IMR-90 (cell line): ENCODE results near the gene RFX2. TPM values are rescaled to one million over a fixed set of nuclear protein-coding genes. Genes with fewer than 3 reads are reported as not detected.

Source experiments
- ATAC-seq: fragments of 200-7000 bp; cut with Tn5 transposase; 2 replicates; pipeline ENCODE4 v1.9.1; 2020; ENCODE audit warnings: low read depth, mild to moderate bottlenecking, moderate library complexity
- BruUV-seq: library from RNA; stranded (reverse); fragments of 400-500 nt; replicated peaks from 2 replicates; lab custom pipeline; 2021; lab: Mats Ljungman, UMichigan
- CTCF ChIA-PET: fragments of 300-600 bp; formaldehyde crosslinking; extraction: SDS; loops from one replicate; lab custom pipeline; 2021; ENCODE audit warnings: antibody characterized with exemption; lab: Yijun Ruan, JAX
- POLR2A ChIA-PET: fragments of 300-600 bp; sonication (Branson Sonifier 250); formaldehyde crosslinking; loops from one replicate; lab custom pipeline; 2022; ENCODE audit warnings: antibody characterized with exemption; ENCODE audit not compliant: unreplicated experiment; lab: Charles Lee
- DNase-seq: peaks from one replicate; pipeline ENCODE4 v3.0.0; 2013
- H2AFZ ChIP-seq: replicated peaks from 2 replicates; pipeline ENCODE3; 2013; ENCODE audit warnings: low read length, mild to moderate bottlenecking; ENCODE audit not compliant: poor library complexity
- H2AK5ac ChIP-seq: 2 replicates; pipeline ENCODE4 v1.6.1; 2013; ENCODE audit warnings: low read depth, low read length, inconsistent platforms
- H2AK9ac ChIP-seq: replicated peaks from 2 replicates; pipeline ENCODE3; 2013; ENCODE audit warnings: mild to moderate bottlenecking, low read depth, low read length, moderate library complexity; ENCODE audit not compliant: poor library complexity
- H2BK120ac ChIP-seq: 2 replicates; pipeline ENCODE4 v1.6.1; 2013; ENCODE audit warnings: low read depth, low read length, inconsistent platforms
- H2BK15ac ChIP-seq: 3 replicates; pipeline ENCODE4 v1.6.1; 2013; ENCODE audit warnings: low read depth, low read length, inconsistent platforms
- H2BK20ac ChIP-seq: 2 replicates; pipeline ENCODE4 v1.6.1; 2013; ENCODE audit warnings: low read depth, mild to moderate bottlenecking, inconsistent platforms, low read length, moderate library complexity
- H2BK5ac ChIP-seq: 2 replicates; pipeline ENCODE4 v1.6.1; 2013; ENCODE audit warnings: mild to moderate bottlenecking, low read depth, low read length, inconsistent platforms; ENCODE audit not compliant: poor library complexity, severe bottlenecking
- H3K14ac ChIP-seq: replicated peaks from 2 replicates; pipeline ENCODE4 v1.6.1; 2013; ENCODE audit warnings: low read depth, low read length, inconsistent platforms
- H3K18ac ChIP-seq: 2 replicates; pipeline ENCODE4 v1.6.1; 2013; ENCODE audit warnings: low read depth, low read length, control low read depth
- H3K23ac ChIP-seq: 2 replicates; pipeline ENCODE4 v1.6.1; 2013; ENCODE audit warnings: low read depth, low read length, inconsistent platforms
- H3K27ac ChIP-seq: 2 replicates; pipeline ENCODE4 v1.5.1; 2013; ENCODE audit warnings: mild to moderate bottlenecking, control low read depth, low read length; ENCODE audit not compliant: insufficient read depth
- H3K27me3 ChIP-seq: 2 replicates; pipeline ENCODE4 v1.6.1; 2013; ENCODE audit warnings: low read length; ENCODE audit not compliant: control insufficient read depth, insufficient read depth
- H3K36me3 ChIP-seq: 2 replicates; pipeline ENCODE4 v1.6.1; 2013; ENCODE audit warnings: low read length, mixed read lengths; ENCODE audit not compliant: control insufficient read depth, insufficient read depth
- H3K4ac ChIP-seq: 2 replicates; pipeline ENCODE4 v1.6.1; 2013; ENCODE audit warnings: low read depth, low read length, inconsistent platforms
- H3K4me1 ChIP-seq: 2 replicates; pipeline ENCODE4 v1.6.1; 2013; ENCODE audit warnings: low read length, mixed read lengths; ENCODE audit not compliant: control insufficient read depth, insufficient read depth
- H3K4me2 ChIP-seq: 2 replicates; pipeline ENCODE4 v1.6.1; 2013; ENCODE audit warnings: low read depth, mild to moderate bottlenecking, control low read depth, low read length, moderate library complexity
- H3K4me3 ChIP-seq: 2 replicates; pipeline ENCODE4 v1.5.1; 2013; ENCODE audit warnings: low read depth, mild to moderate bottlenecking, control low read depth, low read length, moderate library complexity; ENCODE audit not compliant: insufficient read depth
- H3K56ac ChIP-seq: 2 replicates; pipeline ENCODE4 v1.6.1; 2013; ENCODE audit warnings: low read length, inconsistent platforms; ENCODE audit not compliant: insufficient read depth; ENCODE audit errors: extremely low read depth
- H3K79me1 ChIP-seq, 2 experiments: 2 replicates each; pipeline ENCODE4 v1.6.1; 2013; ENCODE audit warnings: low read length in 2 of 2, inconsistent platforms in 1 of 2, low read depth in 1 of 2
- H3K9ac ChIP-seq: 2 replicates; pipeline ENCODE4 v1.6.1; 2013; ENCODE audit warnings: low read depth, low read length, control low read depth
- H3K9me1 ChIP-seq: 2 replicates; pipeline ENCODE4 v1.6.1; 2013; ENCODE audit warnings: low read length, inconsistent platforms; ENCODE audit not compliant: insufficient read depth
- H3K9me3 ChIP-seq: 2 replicates; pipeline ENCODE4 v1.6.1; 2013; ENCODE audit warnings: low read length; ENCODE audit not compliant: control insufficient read depth, insufficient read depth
- H4K20me1 ChIP-seq: 2 replicates; pipeline ENCODE4 v1.6.1; 2013; ENCODE audit warnings: low read length, inconsistent platforms; ENCODE audit not compliant: insufficient read depth
- H4K5ac ChIP-seq: 2 replicates; pipeline ENCODE4 v1.6.1; 2013; ENCODE audit warnings: mild to moderate bottlenecking, low read depth, low read length, control low read depth
- H4K8ac ChIP-seq, 2 experiments: 2 replicates each; pipeline ENCODE4 v1.6.1; 2013; ENCODE audit warnings: low read depth in 2 of 2, low read length in 2 of 2, control low read depth in 1 of 2, inconsistent platforms in 1 of 2
- H4K91ac ChIP-seq: 2 replicates; pipeline ENCODE4 v1.6.1; 2013; ENCODE audit warnings: low read depth, low read length, inconsistent platforms; ENCODE audit not compliant: insufficient read depth
- USF2 ChIP-seq: fragments of 150-350 bp; IDR thresholded peaks from 2 replicates; pipeline ENCODE4 v1.6.1; 2017; ENCODE audit warnings: mild to moderate bottlenecking, antibody characterized with exemption, low read length, low read depth
- dilution Hi-C: fragments of 300-500 bp; cut with HindIII; formaldehyde crosslinking; loops from one replicate; pipeline ENCODE4 v1.14.3; 2018; ENCODE audit warnings: low sequenced_read_pairs; ENCODE audit not compliant: unreplicated experiment
- in situ Hi-C: fragments of 300-500 bp; cut with MboI; formaldehyde crosslinking; loops from 3 replicates; pipeline ENCODE4 v1.14.3; 2019; ENCODE audit warnings: low sequenced_read_pairs, inconsistent platforms, mixed read lengths
- intact Hi-C: fragments of 100-400 bp; cut with micrococcal nuclease; formaldehyde crosslinking; loops from 2 replicates; pipeline ENCODE4 v1.10.0; 2022
- polyA plus RNA-seq, 3 experiments: library from polyadenylated mRNA; depleted of rRNA; stranded (reverse); fragments of >200 nt; gene quantifications; 2 replicates each; pipeline ENCODE4 v1.2.3, GENCODE V29; 2012; ENCODE audit warnings: low replicate concordance in 1 of 3
- total RNA-seq: library from RNA; depleted of rRNA; stranded (reverse); fragments of >200 nt; gene quantifications from 2 replicates; pipeline ENCODE4 v1.2.3, GENCODE V29; 2012

Gene RFX2
- total and polyA plus RNA-seq, 2 of the 4 experiments (the other 2 are of a cell fraction) = 2.2 to 4.9 TPM

DNA sequence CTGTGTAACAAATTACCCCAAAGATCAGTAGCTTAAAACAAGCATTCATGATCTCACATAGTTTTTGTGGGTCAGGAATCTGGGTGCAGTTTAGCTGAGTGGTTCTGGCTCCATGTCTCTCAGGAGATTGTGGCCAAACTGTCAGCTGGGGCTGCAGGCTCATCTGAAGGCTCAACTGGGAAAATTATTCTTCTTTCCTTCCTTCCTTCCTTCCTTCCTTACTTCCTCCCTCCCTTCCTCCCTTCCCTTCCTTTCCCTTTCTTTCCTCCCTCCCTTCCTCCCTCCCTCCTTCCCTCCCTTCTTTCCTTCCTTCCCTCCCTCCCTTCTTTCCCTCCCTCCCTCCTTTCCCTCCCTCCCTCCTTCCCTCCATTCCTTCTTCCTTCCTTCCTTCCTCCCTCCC lies 8.7 kb upstream of the RFX2 start:
- Histone ChIP-seq H3K4me1 (no peaks in the 10 kb centered on the region), H3K56ac (no peak overlapping the region), H4K91ac (no peak overlapping the region), H4K20me1 (no peaks in the 10 kb centered on the region), H2AK5ac (no peak overlapping the region), H3K27me3 (peaks cover 7% of the 10 kb centered on the region), H2BK5ac (no peak overlapping the region), H2BK20ac (no peak overlapping the region), H2AFZ (no peak overlapping the region), H3K27ac (no peak overlapping the region), H3K36me3 (no peaks in the 10 kb centered on the region), H3K14ac (no peak overlapping the region), H3K79me1 (no peaks in the 10 kb centered on the region), H3K9me1 (no peaks in the 10 kb centered on the region), H3K23ac (no peak overlapping the region), H3K9ac (no peak overlapping the region), H2BK15ac (no peak overlapping the region), H2AK9ac (no peak overlapping the region), H4K8ac (no peak overlapping the region), H3K18ac (no peak overlapping the region), H3K4me3 (no peak overlapping the region), H4K5ac (no peak overlapping the region), H3K4ac (no peak overlapping the region), H2BK120ac (no peak overlapping the region), H3K9me3 (peaks cover 4% of the 10 kb centered on the region), H3K4me2 (no peak overlapping the region)
- ChIA-PET POLR2A (no interaction called here), CTCF (no interaction called here)
- intact Hi-C loops (no loop called here), dilution Hi-C loops (no loop called here), in situ Hi-C loops (loop anchor here (5.0 kb wide), 1 partner anchor 62 kb away; no protein-coding TSS in a partner anchor)
- DNase-seq (no peak), ATAC-seq (no peak)
- TF ChIP-seq USF2 = no peak
- no TSS peak for BruUV-seq
